Omental fat pad (tissue), 4 donors: Measurements from ENCODE around the gene SLC25A23. TPM values are rescaled to one million over a fixed set of nuclear protein-coding genes. Genes with fewer than 3 reads are reported as not detected.

Experiments
- ATAC-seq: fragments of 150-250 bp; one replicate; pipeline ENCODE4 v1.9.1; 2016; ENCODE audit warnings: mild to moderate bottlenecking, moderate library complexity; ENCODE audit not compliant: low FRiP score
- DNase-seq: peaks from one replicate; pipeline ENCODE4 v3.0.0-alpha.2; 2019; ENCODE audit warnings: low spot score
- total RNA-seq, 4 donors: library from RNA; depleted of rRNA; stranded (reverse); fragments of >200 nt; gene quantifications; one replicate each; pipeline ENCODE4 v1.1.0, GENCODE V29; 2016
- TF ChIP-seq, protein P1 (sequence below), 3 donors: fragments of 450-650 bp; IDR thresholded peaks; one replicate each; pipeline ENCODE4 v1.5.1; 2016 to 2017; ENCODE audit warnings: antibody characterized with exemption in 3 of 3, mild to moderate bottlenecking in 3 of 3, moderate library complexity in 2 of 3

Gene SLC25A23
- total RNA-seq, 4 donors from 2014 or later, result 24.6 to 28.7 (median 26.3) TPM

DNA sequence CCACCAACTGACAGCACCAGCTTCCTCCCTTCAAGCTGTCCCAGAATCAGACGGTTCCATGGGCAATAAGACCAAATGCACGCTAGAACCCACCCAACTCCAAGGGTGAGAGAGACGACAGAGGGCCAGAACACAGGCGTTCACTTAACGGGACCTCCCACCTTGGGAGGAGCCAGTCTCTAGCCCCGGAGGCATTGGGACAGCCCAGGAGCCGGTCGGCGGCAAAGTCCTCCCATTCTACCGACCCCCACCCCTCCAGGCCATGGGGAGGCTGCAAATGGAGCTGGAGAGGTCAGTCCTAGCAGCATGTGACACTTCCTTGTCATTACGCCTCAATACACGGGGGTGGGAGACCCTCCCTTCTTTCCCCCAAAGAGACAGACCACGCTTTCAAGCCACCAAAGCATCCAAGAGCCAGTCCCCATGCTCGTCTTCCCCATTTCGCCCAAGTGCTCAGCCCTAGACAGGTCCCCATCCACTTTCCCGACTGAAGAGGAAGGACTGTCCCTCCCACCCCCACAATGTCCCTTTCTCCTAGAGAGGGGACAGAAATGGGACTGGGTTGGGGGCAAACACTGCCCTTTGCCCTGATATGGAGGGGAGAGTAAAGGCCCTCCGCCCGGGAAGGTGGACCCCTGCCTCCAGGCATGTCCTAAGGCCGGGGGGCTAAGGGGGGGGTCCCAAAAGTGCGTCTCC, 35.9 kb downstream of the SLC25A23 start:
- DNase-seq (no peak), ATAC-seq (no peak)
- TF ChIP-seq, protein P1, sequence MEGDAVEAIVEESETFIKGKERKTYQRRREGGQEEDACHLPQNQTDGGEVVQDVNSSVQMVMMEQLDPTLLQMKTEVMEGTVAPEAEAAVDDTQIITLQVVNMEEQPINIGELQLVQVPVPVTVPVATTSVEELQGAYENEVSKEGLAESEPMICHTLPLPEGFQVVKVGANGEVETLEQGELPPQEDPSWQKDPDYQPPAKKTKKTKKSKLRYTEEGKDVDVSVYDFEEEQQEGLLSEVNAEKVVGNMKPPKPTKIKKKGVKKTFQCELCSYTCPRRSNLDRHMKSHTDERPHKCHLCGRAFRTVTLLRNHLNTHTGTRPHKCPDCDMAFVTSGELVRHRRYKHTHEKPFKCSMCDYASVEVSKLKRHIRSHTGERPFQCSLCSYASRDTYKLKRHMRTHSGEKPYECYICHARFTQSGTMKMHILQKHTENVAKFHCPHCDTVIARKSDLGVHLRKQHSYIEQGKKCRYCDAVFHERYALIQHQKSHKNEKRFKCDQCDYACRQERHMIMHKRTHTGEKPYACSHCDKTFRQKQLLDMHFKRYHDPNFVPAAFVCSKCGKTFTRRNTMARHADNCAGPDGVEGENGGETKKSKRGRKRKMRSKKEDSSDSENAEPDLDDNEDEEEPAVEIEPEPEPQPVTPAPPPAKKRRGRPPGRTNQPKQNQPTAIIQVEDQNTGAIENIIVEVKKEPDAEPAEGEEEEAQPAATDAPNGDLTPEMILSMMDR (IDR thresholded peaks at IDR 0.05), result no peak

DNA sequence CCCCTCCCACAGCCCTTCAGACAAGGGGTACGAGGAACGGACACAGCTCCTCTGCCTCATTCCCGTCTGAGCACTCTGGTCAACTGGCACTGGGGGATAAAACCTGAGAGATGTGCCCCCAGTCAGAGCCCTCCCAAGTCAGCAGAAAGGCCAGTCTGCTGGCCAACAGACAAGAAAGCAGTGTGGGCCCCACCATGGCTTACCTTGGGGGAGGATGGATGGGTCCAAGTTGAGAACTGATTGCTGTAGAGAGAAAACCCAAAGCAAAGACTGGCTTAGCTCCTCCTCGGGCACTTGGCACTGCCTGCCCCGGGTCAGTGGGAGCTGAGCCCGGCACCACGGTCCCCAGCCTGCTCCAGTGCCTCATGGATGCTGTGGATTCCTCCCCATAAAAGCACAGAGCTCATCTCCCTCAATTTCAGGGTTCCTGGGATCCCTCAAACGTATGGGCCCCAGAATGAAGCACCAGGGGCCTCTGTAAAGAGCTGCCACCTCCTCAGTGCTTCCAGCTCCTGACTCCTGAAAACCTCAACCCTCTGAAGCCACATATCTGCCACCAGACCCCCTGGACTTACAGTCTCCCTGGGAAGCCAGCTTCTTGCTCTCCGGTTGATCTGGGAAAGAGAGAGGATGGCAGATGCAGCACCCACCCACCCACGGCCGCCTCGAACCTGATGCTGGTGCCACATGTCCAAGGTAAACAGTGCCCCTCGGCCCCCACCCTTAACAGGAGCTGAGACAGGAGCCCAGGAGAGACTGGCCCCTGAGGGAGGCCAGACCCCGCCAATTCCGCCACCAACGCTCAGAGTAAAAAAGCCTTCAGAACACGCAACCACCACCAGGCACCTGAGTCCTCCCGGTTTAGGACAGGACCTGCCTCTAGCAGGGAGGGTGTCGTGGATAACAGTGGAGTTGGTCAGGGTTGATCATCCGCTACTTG, 38.2 kb downstream of the SLC25A23 start:
- no peak for DNase-seq
- no peak for ATAC-seq
- TF ChIP-seq, protein P1 (IDR thresholded peaks at IDR 0.05), result no peak

DNA sequence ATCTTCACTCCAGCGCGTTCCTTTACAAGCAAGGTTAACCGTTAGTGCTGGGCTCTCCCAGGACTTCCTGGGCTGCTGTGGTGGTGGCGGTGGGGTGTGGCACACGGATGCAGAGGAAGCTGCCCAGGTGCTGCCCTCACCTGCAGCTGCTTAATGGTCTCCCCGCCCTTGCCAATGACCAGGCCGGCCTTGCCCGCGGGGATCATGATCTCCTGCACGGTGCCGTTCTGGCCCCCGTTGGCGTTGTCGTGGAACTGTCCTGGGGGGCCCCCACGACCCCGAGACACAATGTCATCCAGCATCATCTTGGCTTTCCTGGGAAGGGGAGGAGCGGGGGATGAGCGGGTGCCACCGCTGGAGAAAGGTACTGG, 41.0 kb downstream of the SLC25A23 start:
- DNase-seq, result no peak
- no peak for ATAC-seq
- TF ChIP-seq, protein P1 (IDR thresholded peaks at IDR 0.05), result no peak

DNA sequence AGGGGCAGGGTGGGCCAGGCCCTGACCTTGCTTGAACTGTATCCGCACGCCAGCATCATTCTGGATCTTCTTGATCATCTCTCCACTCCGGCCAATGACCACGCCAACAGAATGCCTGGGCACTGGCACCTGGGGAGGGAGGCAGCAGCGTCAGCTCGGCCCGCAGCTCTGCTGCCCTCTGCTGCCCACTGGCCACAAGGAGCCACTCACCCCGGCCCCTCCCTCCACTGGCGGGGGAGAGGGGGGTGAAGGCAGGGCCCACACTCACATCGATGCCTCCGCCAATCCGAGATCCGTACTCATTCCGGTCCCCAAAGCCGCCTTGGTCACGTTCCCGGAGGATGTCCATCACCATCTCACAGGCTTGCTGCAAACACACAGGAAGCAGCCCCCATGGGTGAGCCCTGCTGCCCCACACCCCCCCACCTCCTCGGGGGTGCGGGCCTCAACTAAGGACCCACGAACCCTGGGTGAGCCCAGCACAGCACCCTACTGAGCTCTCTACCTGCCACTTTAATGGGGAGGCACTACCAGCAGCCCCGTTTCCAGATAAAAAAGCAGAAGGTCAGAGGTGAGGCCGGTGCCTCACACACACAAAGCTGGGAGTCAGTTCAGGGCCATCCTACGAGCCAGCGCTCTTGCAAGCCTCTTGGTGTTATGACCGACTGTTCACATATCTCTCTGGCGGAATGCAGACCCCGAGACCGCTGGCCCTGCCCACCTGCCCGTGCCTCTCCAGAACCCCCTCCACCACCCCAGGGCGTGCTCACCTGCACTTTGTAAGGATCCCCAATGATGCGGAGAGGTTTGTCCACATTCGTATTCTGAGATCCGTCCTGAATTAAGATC, 41.7 kb downstream of the SLC25A23 start:
- TF ChIP-seq, protein P1 (IDR thresholded peaks at IDR 0.05), result no peak
- no peak for ATAC-seq
- no peak for DNase-seq

DNA sequence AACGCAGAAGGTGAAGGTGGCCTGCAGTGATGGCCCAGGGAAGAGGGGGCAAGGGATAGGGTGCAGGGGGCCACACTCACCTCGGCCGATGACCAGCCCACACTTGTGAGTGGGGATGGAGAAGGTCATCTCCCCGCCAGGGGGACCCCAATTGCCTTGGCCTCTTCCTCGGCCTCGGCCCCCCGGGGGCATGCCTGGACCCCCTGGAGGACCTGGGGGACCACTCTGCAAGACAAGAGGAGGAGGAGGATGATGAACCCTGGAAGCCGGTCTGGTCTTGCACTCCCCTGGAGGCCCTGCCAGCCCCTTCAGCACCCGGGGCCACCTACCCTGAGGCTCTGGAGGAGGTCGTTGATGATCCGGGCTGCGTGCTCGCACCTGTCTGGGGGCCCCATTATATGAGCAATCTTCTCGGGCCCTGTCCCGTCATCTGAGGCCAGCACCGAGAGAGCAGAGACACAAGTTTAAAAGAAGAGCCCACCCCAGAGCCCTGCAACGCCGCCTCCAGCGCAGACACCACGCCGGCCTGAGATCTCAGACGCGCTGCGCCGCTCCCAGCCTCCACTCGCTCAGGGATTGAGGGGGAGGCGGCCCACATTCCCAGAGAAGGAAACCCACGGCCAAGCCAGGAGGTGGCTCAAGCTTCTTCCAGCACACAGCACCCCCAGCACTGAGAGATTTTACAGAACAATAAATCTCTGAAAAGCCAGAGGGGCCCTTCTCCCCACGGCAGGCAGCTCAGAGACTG, 42.8 kb downstream of the SLC25A23 start:
- DNase-seq (no peak), ATAC-seq (no peak)
- TF ChIP-seq, protein P1 (IDR thresholded peaks at IDR 0.05), result no peak

DNA sequence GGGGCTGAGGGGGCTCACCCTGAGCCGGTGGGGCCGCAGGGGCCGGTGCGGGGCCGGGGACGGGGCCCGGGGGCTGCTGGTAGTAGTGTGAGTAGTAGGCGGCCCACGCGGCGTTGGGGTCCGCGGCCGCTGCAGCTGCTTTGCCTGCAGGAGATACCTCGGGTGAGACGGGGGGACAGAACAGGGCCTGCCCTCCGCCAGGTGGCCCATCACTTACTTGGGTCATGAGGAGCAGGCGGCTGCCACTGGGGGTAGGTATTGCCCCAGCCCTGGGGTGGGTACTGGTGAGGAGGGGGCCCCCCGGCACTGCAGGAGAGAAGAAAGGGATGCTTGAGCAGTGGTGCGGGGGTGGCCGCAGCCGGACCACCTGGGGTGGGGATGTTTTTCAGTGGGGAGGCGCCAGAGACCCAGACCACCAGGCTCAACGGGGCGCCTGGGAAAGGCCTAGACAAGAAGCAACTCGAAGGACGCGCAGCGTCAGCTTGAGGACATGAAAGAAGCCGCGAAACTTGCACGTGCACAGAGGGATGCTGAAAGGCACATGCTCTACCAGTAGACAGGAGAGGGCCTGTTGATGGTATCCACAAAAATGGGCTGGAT, 43.9 kb downstream of the SLC25A23 start:
- ATAC-seq (no peak), DNase-seq (no peak)
- TF ChIP-seq, protein P1 (IDR thresholded peaks at IDR 0.05), result no peak
